ENCODE measurements around the gene ARF1. TPM values are rescaled to one million over a fixed set of nuclear protein-coding genes. Genes with fewer than 3 reads are reported as not detected.

The ARF1 gene
- total RNA-seq, 1 donor: 231 TPM

- Histone ChIP-seq H3K79me2 (ENCODE audit: insufficient read depth, low read length) (no peaks in the 10 kb centered on the region), H2AFZ (ENCODE audit: low read length) (no peak overlapping the region), H3K27ac (ENCODE audit: low read depth, low read length) (no peak overlapping the region), H3K9me3 (ENCODE audit: low read depth, low read length) (no peaks in the 10 kb centered on the region), H4K20me1 (ENCODE audit: insufficient read depth, low read length) (no peaks in the 10 kb centered on the region), H3K4me3 (ENCODE audit: insufficient read depth, low read length) (no peak overlapping the region), H3K27me3 (ENCODE audit: insufficient read depth, low read length) (peaks cover 32% of the 10 kb centered on the region), H3K4me1 (ENCODE audit: insufficient read depth, low read length) (no peaks in the 10 kb centered on the region), H3K36me3 (ENCODE audit: insufficient read depth, low read length) (no peaks in the 10 kb centered on the region), H3K4me2 (ENCODE audit: insufficient read depth, low read length) (no peak overlapping the region)
- peak; percentile 63 for DNase-seq (ENCODE audit: insufficient read length, low spot score, missing footprints)
- no peak for TF ChIP-seq CTCF (IDR thresholded peaks at IDR 0.05; ENCODE audit: extremely low read depth, low read depth, low read length)
These were observed 43.3 kb upstream of the ARF1 start for GRCh38 chr1:228039006-228039903.

- no peak for TF ChIP-seq CTCF (IDR thresholded peaks at IDR 0.05; ENCODE audit: extremely low read depth, low read depth, low read length)
- Histone ChIP-seq H2AFZ (ENCODE audit: low read length) (no peak overlapping the region), H3K4me3 (ENCODE audit: insufficient read depth, low read length) (no peak overlapping the region), H4K20me1 (ENCODE audit: insufficient read depth, low read length) (no peaks in the 10 kb centered on the region), H3K4me1 (ENCODE audit: insufficient read depth, low read length) (no peaks in the 10 kb centered on the region), H3K4me2 (ENCODE audit: insufficient read depth, low read length) (no peak overlapping the region), H3K27me3 (ENCODE audit: insufficient read depth, low read length) (peaks cover 32% of the 10 kb centered on the region), H3K36me3 (ENCODE audit: insufficient read depth, low read length) (no peaks in the 10 kb centered on the region), H3K9me3 (ENCODE audit: low read depth, low read length) (no peaks in the 10 kb centered on the region), H3K27ac (ENCODE audit: low read depth, low read length) (no peak overlapping the region), H3K79me2 (ENCODE audit: insufficient read depth, low read length) (no peaks in the 10 kb centered on the region)
- peak; percentile 66 for DNase-seq (ENCODE audit: insufficient read length, low spot score, missing footprints)
These were observed 42.5 kb upstream of the ARF1 start for GRCh38 chr1:228039986-228040385.

- H3K9me3 ChIP-seq (ENCODE audit: low read depth, low read length): no peaks in the 10 kb centered on the region
- H3K27me3 ChIP-seq (ENCODE audit: insufficient read depth, low read length): peaks cover 32% of the 10 kb centered on the region
- H3K4me3 ChIP-seq (ENCODE audit: insufficient read depth, low read length): no peak overlapping the region
- no peaks in the 10 kb centered on the region for H3K4me1 ChIP-seq (ENCODE audit: insufficient read depth, low read length)
- no peaks in the 10 kb centered on the region for H4K20me1 ChIP-seq (ENCODE audit: insufficient read depth, low read length)
- no peak for DNase-seq (ENCODE audit: insufficient read length, low spot score, missing footprints)
- no peak overlapping the region for H2AFZ ChIP-seq (ENCODE audit: low read length)
- TF ChIP-seq CTCF (IDR thresholded peaks at IDR 0.05; ENCODE audit: extremely low read depth, low read depth, low read length): no peak
- no peak overlapping the region for H3K4me2 ChIP-seq (ENCODE audit: insufficient read depth, low read length)
- H3K36me3 ChIP-seq (ENCODE audit: insufficient read depth, low read length): no peaks in the 10 kb centered on the region
- no peak overlapping the region for H3K27ac ChIP-seq (ENCODE audit: low read depth, low read length)
- no peaks in the 10 kb centered on the region for H3K79me2 ChIP-seq (ENCODE audit: insufficient read depth, low read length)
These were observed 41.2 kb upstream of the ARF1 start for GRCh38 chr1:228041316-228041715.

GRCh38 chr1:228042508-228042907, 40.0 kb upstream of the ARF1 start:
- no peaks in the 10 kb centered on the region for H3K4me1 ChIP-seq (ENCODE audit: insufficient read depth, low read length)
- DNase-seq (ENCODE audit: insufficient read length, low spot score, missing footprints): no peak
- H3K79me2 ChIP-seq (ENCODE audit: insufficient read depth, low read length): no peaks in the 10 kb centered on the region
- H4K20me1 ChIP-seq (ENCODE audit: insufficient read depth, low read length): no peaks in the 10 kb centered on the region
- no peak overlapping the region for H3K4me2 ChIP-seq (ENCODE audit: insufficient read depth, low read length)
- H2AFZ ChIP-seq (ENCODE audit: low read length): no peak overlapping the region
- TF ChIP-seq CTCF (IDR thresholded peaks at IDR 0.05; ENCODE audit: extremely low read depth, low read depth, low read length): no peak
- no peak overlapping the region for H3K4me3 ChIP-seq (ENCODE audit: insufficient read depth, low read length)
- H3K27ac ChIP-seq (ENCODE audit: low read depth, low read length): no peak overlapping the region
- H3K27me3 ChIP-seq (ENCODE audit: insufficient read depth, low read length): peaks cover 27% of the 10 kb centered on the region
- no peaks in the 10 kb centered on the region for H3K9me3 ChIP-seq (ENCODE audit: low read depth, low read length)
- no peaks in the 10 kb centered on the region for H3K36me3 ChIP-seq (ENCODE audit: insufficient read depth, low read length)
